ENCODE measurements around the gene PCNA. TPM values are rescaled to one million over a fixed set of nuclear protein-coding genes. Genes with fewer than 3 reads are reported as not detected.

PCNA gene
- total and polyA plus RNA-seq, 2 donors (not counting 1 experiment from before 2014, with no cell fraction given): 31.7 to 73.4 TPM

GRCh38 chr20:5131502-5131901 is 11.7 kb upstream of the PCNA start:
- H3K4me1 ChIP-seq (ENCODE audit: control insufficient read depth in 2 of 2, insufficient read depth in 2 of 2, low read length in 2 of 2): peaks cover 27 to 28% of the 10 kb centered on the region in 2 donors
- no peak for ATAC-seq (ENCODE audit: low read depth)
- Mint-ChIP-seq H3K4me1 (peaks cover 43% of the 10 kb centered on the region), H3K4me3 (no peak overlapping the region), H3K27me3 (no peaks in the 10 kb centered on the region), H3K9me3 (ENCODE audit: insufficient read depth) (no peaks in the 10 kb centered on the region), H3K27ac (no peak overlapping the region)
- TF ChIP-seq, protein P1, sequence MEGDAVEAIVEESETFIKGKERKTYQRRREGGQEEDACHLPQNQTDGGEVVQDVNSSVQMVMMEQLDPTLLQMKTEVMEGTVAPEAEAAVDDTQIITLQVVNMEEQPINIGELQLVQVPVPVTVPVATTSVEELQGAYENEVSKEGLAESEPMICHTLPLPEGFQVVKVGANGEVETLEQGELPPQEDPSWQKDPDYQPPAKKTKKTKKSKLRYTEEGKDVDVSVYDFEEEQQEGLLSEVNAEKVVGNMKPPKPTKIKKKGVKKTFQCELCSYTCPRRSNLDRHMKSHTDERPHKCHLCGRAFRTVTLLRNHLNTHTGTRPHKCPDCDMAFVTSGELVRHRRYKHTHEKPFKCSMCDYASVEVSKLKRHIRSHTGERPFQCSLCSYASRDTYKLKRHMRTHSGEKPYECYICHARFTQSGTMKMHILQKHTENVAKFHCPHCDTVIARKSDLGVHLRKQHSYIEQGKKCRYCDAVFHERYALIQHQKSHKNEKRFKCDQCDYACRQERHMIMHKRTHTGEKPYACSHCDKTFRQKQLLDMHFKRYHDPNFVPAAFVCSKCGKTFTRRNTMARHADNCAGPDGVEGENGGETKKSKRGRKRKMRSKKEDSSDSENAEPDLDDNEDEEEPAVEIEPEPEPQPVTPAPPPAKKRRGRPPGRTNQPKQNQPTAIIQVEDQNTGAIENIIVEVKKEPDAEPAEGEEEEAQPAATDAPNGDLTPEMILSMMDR (IDR thresholded peaks at IDR 0.05): no peak
- no peak for TF ChIP-seq EZH2 (IDR thresholded peaks at IDR 0.05; ENCODE audit: borderline replicate concordance, insufficient read depth, low read depth, low read length, poor library complexity, severe bottlenecking)
- no peak overlapping the region for H2AFZ ChIP-seq (ENCODE audit: insufficient read depth, low read depth, low read length, poor library complexity, severe bottlenecking)
- 66% methylated on average over 2 of the region's 5 CpGs for WGBS (ENCODE audit: insufficient coverage)
- peaks cover 0 to 3% of the 10 kb centered on the region in 2 experiments for H3K36me3 ChIP-seq (replicated peaks in 1 of 2; ENCODE audit: control extremely low read depth in 1 of 2, control insufficient read depth in 1 of 2, extremely low read depth in 1 of 2, insufficient read depth in 2 of 2, low read length in 1 of 2)
- H3K4me2 ChIP-seq (replicated peaks; ENCODE audit: low read depth, low read length, poor library complexity, severe bottlenecking): no peak overlapping the region
- no peaks in the 10 kb centered on the region for H3K27me3 ChIP-seq (replicated peaks in 1 of 4; ENCODE audit: control extremely low read depth in 1 of 4, control insufficient read depth in 3 of 4, insufficient read depth in 4 of 4, low read length in 3 of 4)
- intact Hi-C loops (cut with micrococcal nuclease): no loop called here
- ChIA-PET POLR2A (no interaction called here), CTCF (interaction anchor here (0.9 to 1.2 kb wide), 2 partner anchors 57 to 61 kb away, joined by 3 to 7 read pairs; no protein-coding TSS in a partner anchor)
- H3K27ac ChIP-seq (ENCODE audit: low read length in 2 of 2): no peak overlapping the region
- no peak overlapping the region for H3K4me3 ChIP-seq (ENCODE audit: control extremely low read depth in 1 of 5, extremely low read depth in 1 of 5, insufficient read depth in 1 of 5, low read depth in 2 of 5, low read length in 4 of 5)
- DNase-seq: no peak
- peaks cover 95% of the 10 kb centered on the region for H3K79me2 ChIP-seq (ENCODE audit: control insufficient read depth, insufficient read depth, low read length)
- peaks cover 51% of the 10 kb centered on the region for H4K20me1 ChIP-seq (ENCODE audit: control insufficient read depth, insufficient read depth, low read length, poor library complexity, severe bottlenecking)
- H3K9me3 ChIP-seq (ENCODE audit: control extremely low read depth in 1 of 3, control insufficient read depth in 2 of 3, insufficient read depth in 1 of 3, low read length in 2 of 3): no peaks in the 10 kb centered on the region
- H3K9ac ChIP-seq (ENCODE audit: low read length): no peak overlapping the region

DNA sequence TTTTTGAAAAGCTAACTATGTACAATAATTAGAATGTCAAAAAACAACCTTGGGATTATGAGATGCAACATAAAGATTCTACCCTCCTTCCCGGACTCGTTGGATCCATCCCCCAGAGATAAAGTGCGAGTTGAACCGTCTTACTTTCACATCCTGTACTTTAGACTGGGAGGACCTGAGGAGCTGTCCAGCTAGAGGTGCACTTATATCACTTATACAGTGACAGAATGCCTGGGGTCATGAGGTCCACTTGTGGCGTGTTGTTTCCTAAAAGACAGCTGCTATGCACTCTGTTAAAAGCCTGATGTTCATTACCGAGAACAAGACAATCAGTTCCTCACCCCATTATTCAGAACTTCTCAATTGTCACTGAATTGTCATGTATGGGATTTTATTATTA is 9.1 kb upstream of the PCNA start:
- H3K27me3 ChIP-seq (replicated peaks in 1 of 4; ENCODE audit: control extremely low read depth in 1 of 4, control insufficient read depth in 3 of 4, insufficient read depth in 4 of 4, low read length in 3 of 4): no peaks in the 10 kb centered on the region
- peaks cover 70% of the 10 kb centered on the region for H3K79me2 ChIP-seq (ENCODE audit: control insufficient read depth, insufficient read depth, low read length)
- H3K4me2 ChIP-seq (replicated peaks; ENCODE audit: low read depth, low read length, poor library complexity, severe bottlenecking): no peak overlapping the region
- CTCF ChIA-PET: interaction anchor here (0.8 to 6.8 kb wide), 2 partner anchors 18 to 63 kb away, joined by 3 to 149 read pairs; no protein-coding TSS in a partner anchor
- H3K9ac ChIP-seq (ENCODE audit: low read length): no peak overlapping the region
- H3K4me1 ChIP-seq (ENCODE audit: control insufficient read depth in 2 of 2, insufficient read depth in 2 of 2, low read length in 2 of 2): peaks cover 21 to 26% of the 10 kb centered on the region in 2 donors
- Mint-ChIP-seq H3K9me3 (ENCODE audit: insufficient read depth) (no peaks in the 10 kb centered on the region), H3K4me3 (peak overlapping the region; percentile 58), H3K27ac (peak overlapping the region; percentile 82), H3K4me1 (peaks cover 36% of the 10 kb centered on the region), H3K27me3 (no peaks in the 10 kb centered on the region)
- TF ChIP-seq, protein P1 (IDR thresholded peaks at IDR 0.05): no peak
- no peak for TF ChIP-seq EZH2 (IDR thresholded peaks at IDR 0.05; ENCODE audit: borderline replicate concordance, insufficient read depth, low read depth, low read length, poor library complexity, severe bottlenecking)
- H3K36me3 ChIP-seq (replicated peaks in 1 of 2; ENCODE audit: control extremely low read depth in 1 of 2, control insufficient read depth in 1 of 2, extremely low read depth in 1 of 2, insufficient read depth in 2 of 2, low read length in 1 of 2): peaks cover 0 to 3% of the 10 kb centered on the region in 2 experiments
- peaks cover 32% of the 10 kb centered on the region for H4K20me1 ChIP-seq (ENCODE audit: control insufficient read depth, insufficient read depth, low read length, poor library complexity, severe bottlenecking)
- peak overlapping the region in 1 of 2 donors; percentile 98 for H3K27ac ChIP-seq (ENCODE audit: low read length in 2 of 2)
- WGBS (ENCODE audit: insufficient coverage): 90% methylated on average over 2 of the region's 6 CpGs
- H3K4me3 ChIP-seq (ENCODE audit: control extremely low read depth in 1 of 5, extremely low read depth in 1 of 5, insufficient read depth in 1 of 5, low read depth in 2 of 5, low read length in 4 of 5): no peak overlapping the region
- ATAC-seq (ENCODE audit: low read depth): no peak
- no peaks in the 10 kb centered on the region for H3K9me3 ChIP-seq (ENCODE audit: control extremely low read depth in 1 of 3, control insufficient read depth in 2 of 3, insufficient read depth in 1 of 3, low read length in 2 of 3)
- DNase-seq: no peak
- POLR2A ChIA-PET: no interaction called here
- intact Hi-C loops (cut with micrococcal nuclease): loop anchor here (5.0 kb wide), 2 partner anchors 1112 to 1657 kb away; partner anchors contain the start of genes ATRN and RNF24
- H2AFZ ChIP-seq (ENCODE audit: insufficient read depth, low read depth, low read length, poor library complexity, severe bottlenecking): no peak overlapping the region

Measured in B cell (primary cell).